Keratinocyte (primary cell): ENCODE measurements around the gene NEURL4. TPM values are rescaled to one million over a fixed set of nuclear protein-coding genes. Genes with fewer than 3 reads are reported as not detected.

Experiments used
- DNase-seq: peaks from one replicate; pipeline ENCODE4 v3.0.0-alpha.2; 2011; ENCODE audit warnings: low read depth, missing footprints, low spot score
- FAIRE-seq: peaks from 2 replicates; lab custom pipeline; 2011; peaks lifted over from hg19 to GRCh38; lab: Jason Lieb, UNC
- H2AFZ ChIP-seq: 2 replicates; pipeline ENCODE4 v1.6.0; 2012; ENCODE audit warnings: low read length, control low read depth, inconsistent platforms; ENCODE audit not compliant: control insufficient read depth
- H3K27ac ChIP-seq: 2 replicates; pipeline ENCODE4 v1.5.1; 2011; ENCODE audit warnings: low read length; ENCODE audit not compliant: control insufficient read depth, insufficient read depth
- H3K27me3 ChIP-seq: 3 replicates; pipeline ENCODE4 v1.6.0; 2011; ENCODE audit warnings: low read length; ENCODE audit not compliant: control insufficient read depth, insufficient read depth; ENCODE audit errors: extremely low read depth
- H3K36me3 ChIP-seq, 2 experiments: 2 replicates in 1 of 2; 3 replicates in 1 of 2; pipeline ENCODE4 v1.5.1; 2011; ENCODE audit warnings: low read length in 2 of 2, mild to moderate bottlenecking in 1 of 2; ENCODE audit not compliant: control insufficient read depth in 2 of 2, insufficient read depth in 2 of 2; ENCODE audit errors: extremely low read depth in 1 of 2
- H3K4me1 ChIP-seq: 3 replicates; pipeline ENCODE4 v1.5.1; 2011; ENCODE audit warnings: low read length; ENCODE audit not compliant: control insufficient read depth, insufficient read depth; ENCODE audit errors: extremely low read depth
- H3K4me2 ChIP-seq: 3 replicates; pipeline ENCODE4 v1.6.0; 2011; ENCODE audit warnings: low read depth, low read length; ENCODE audit not compliant: control insufficient read depth, insufficient read depth; ENCODE audit errors: extremely low read depth
- H3K4me3 ChIP-seq, 3 experiments: fragments of 200-600 bp in 1 of 3; sonication (generic) in 1 of 3; 2 replicates in 2 of 3; 3 replicates in 1 of 3; pipeline ENCODE4 v1.5.1; 2011 to 2016; ENCODE audit warnings: low read length in 3 of 3, mild to moderate bottlenecking in 3 of 3, control low read depth in 2 of 3, inconsistent platforms in 1 of 3, low read depth in 1 of 3, mixed read lengths in 1 of 3, mixed run types in 1 of 3, moderate library complexity in 1 of 3; ENCODE audit not compliant: control insufficient read depth in 2 of 3, insufficient read depth in 2 of 3; ENCODE audit errors: extremely low read depth in 1 of 3
- H3K79me2 ChIP-seq: 2 replicates; pipeline ENCODE4 v1.6.0; 2012; ENCODE audit warnings: low read length; ENCODE audit not compliant: control insufficient read depth, insufficient read depth
- H3K9ac ChIP-seq: 3 replicates; pipeline ENCODE4 v1.6.0; 2011; ENCODE audit warnings: low read length; ENCODE audit not compliant: control insufficient read depth, insufficient read depth; ENCODE audit errors: extremely low read depth
- H3K9me1 ChIP-seq: 3 replicates; pipeline ENCODE4 v1.6.0; 2011; ENCODE audit warnings: low read length; ENCODE audit not compliant: control insufficient read depth, insufficient read depth; ENCODE audit errors: extremely low read depth
- H3K9me3 ChIP-seq: 2 replicates; pipeline ENCODE4 v1.5.1; 2012; ENCODE audit warnings: low read depth, low read length; ENCODE audit not compliant: control insufficient read depth
- H4K20me1 ChIP-seq: 3 replicates; pipeline ENCODE4 v1.6.0; 2011; ENCODE audit warnings: low read length; ENCODE audit not compliant: control insufficient read depth, insufficient read depth; ENCODE audit errors: extremely low read depth
- EZH2 ChIP-seq: IDR thresholded peaks from one replicate; pipeline ENCODE4 v1.6.1; 2012; ENCODE audit warnings: inconsistent platforms, mild to moderate bottlenecking, low read length, moderate library complexity
- dilution Hi-C: fragments of 300-500 bp; cut with MboI; formaldehyde crosslinking; loops from one replicate; pipeline ENCODE4 v1.7.0; 2020; ENCODE audit warnings: low sequenced_read_pairs; ENCODE audit not compliant: extremely low pct_ligation_motif_present
- polyA plus RNA-seq, 5 experiments: library from polyadenylated mRNA; depleted of rRNA in 3 of 5; stranded (reverse) in 3 of 5; stranded (forward) in 1 of 5; unstranded in 1 of 5; fragments of >200 nt; gene quantifications; 1 replicate in 1 of 5; 2 replicates in 3 of 5; 3 replicates in 1 of 5; pipeline versions ENCODE4 v1.2.1 to v1.2.3, GENCODE V29; 2011 to 2012; ENCODE audit warnings: missing spikeins in 2 of 5, low read depth in 1 of 5, low replicate concordance in 1 of 5
- TF ChIP-seq, protein P1 (sequence below), 3 experiments: IDR thresholded peaks in 1 of 3; conservative IDR thresholded peaks in 1 of 3; optimal IDR thresholded peaks in 1 of 3; 2 replicates in 2 of 3; 3 replicates in 1 of 3; pipeline versions ENCODE3 to v1.5.1; 2011; ENCODE audit warnings: low read length in 3 of 3, mild to moderate bottlenecking in 3 of 3, moderate library complexity in 2 of 3, control low read depth in 1 of 3, inconsistent platforms in 1 of 3; ENCODE audit not compliant: insufficient read depth in 2 of 3; ENCODE audit errors: extremely low read depth in 1 of 3

NEURL4 gene
- polyA plus RNA-seq, 1 donor (not counting 4 experiments of a cell fraction or from before 2014, with no cell fraction given) = 11.3 TPM

DNA sequence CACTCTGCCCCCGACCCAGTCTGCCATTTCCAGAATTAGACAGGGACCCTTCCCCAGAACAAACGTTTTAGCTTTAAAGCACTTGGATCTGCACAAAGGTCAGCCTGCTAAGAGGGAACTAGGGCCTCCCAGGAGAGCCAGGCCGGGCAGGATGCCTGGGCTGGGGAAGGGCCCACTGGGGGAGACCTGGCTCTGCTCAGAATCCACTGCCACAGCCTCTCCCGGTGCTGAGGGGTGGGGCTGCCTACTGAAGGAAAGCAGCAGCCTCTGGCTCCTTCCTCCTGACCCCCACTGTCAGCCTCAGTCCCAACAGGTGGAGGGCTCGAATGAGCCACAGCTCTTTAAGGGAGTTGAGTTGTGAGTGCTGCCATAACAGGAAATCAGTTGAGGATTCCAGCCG lies 36.4 kb downstream of the NEURL4 start:
- no peaks in the 10 kb centered on the region for H3K36me3 ChIP-seq
- TF ChIP-seq, protein P1, sequence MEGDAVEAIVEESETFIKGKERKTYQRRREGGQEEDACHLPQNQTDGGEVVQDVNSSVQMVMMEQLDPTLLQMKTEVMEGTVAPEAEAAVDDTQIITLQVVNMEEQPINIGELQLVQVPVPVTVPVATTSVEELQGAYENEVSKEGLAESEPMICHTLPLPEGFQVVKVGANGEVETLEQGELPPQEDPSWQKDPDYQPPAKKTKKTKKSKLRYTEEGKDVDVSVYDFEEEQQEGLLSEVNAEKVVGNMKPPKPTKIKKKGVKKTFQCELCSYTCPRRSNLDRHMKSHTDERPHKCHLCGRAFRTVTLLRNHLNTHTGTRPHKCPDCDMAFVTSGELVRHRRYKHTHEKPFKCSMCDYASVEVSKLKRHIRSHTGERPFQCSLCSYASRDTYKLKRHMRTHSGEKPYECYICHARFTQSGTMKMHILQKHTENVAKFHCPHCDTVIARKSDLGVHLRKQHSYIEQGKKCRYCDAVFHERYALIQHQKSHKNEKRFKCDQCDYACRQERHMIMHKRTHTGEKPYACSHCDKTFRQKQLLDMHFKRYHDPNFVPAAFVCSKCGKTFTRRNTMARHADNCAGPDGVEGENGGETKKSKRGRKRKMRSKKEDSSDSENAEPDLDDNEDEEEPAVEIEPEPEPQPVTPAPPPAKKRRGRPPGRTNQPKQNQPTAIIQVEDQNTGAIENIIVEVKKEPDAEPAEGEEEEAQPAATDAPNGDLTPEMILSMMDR (optimal IDR thresholded peaks at IDR 0.05 in 1 of 3, IDR thresholded peaks at IDR 0.05 in 1 of 3, conservative IDR thresholded peaks at IDR 0.05 in 1 of 3; ENCODE audit: extremely low read depth in 1 of 3, insufficient read depth in 2 of 3, low read length in 3 of 3) = no peak
- peaks cover 23% of the 10 kb centered on the region for H3K4me1 ChIP-seq
- peaks cover 42% of the 10 kb centered on the region for H3K27me3 ChIP-seq
- dilution Hi-C loops = no loop called here
- no peak overlapping the region for H3K9ac ChIP-seq
- no peaks in the 10 kb centered on the region for H3K79me2 ChIP-seq
- H3K4me3 ChIP-seq = no peak overlapping the region
- no peak for FAIRE-seq
- H3K9me3 ChIP-seq = no peaks in the 10 kb centered on the region
- peak overlapping the region; percentile 29 for H3K4me2 ChIP-seq
- no peaks in the 10 kb centered on the region for H3K9me1 ChIP-seq
- DNase-seq = no peak
- peaks cover 2% of the 10 kb centered on the region for H4K20me1 ChIP-seq
- H2AFZ ChIP-seq = no peak overlapping the region
- no peak overlapping the region for H3K27ac ChIP-seq

GRCh38 chr17:7292194-7292593 lies 36.9 kb downstream of the NEURL4 start:
- Histone ChIP-seq H3K4me2 (no peak overlapping the region), H3K9ac (no peak overlapping the region), H3K4me3 (no peak overlapping the region), H3K27ac (no peak overlapping the region), H4K20me1 (peaks cover 2% of the 10 kb centered on the region), H3K9me1 (no peaks in the 10 kb centered on the region), H3K36me3 (no peaks in the 10 kb centered on the region), H3K27me3 (peaks cover 45% of the 10 kb centered on the region), H3K79me2 (no peaks in the 10 kb centered on the region), H3K4me1 (peaks cover 23% of the 10 kb centered on the region), H2AFZ (no peak overlapping the region), H3K9me3 (no peaks in the 10 kb centered on the region)
- TF ChIP-seq, protein P1 (optimal IDR thresholded peaks at IDR 0.05 in 1 of 3, IDR thresholded peaks at IDR 0.05 in 1 of 3, conservative IDR thresholded peaks at IDR 0.05 in 1 of 3; ENCODE audit: extremely low read depth in 1 of 3, insufficient read depth in 2 of 3, low read length in 3 of 3) = no peak
- no peak for TF ChIP-seq EZH2
- DNase-seq (no peak), FAIRE-seq (no peak)
- dilution Hi-C loops = no loop called here
